ENCODE data around the gene KDM2A.
A peak's percentile ranks its signal among the peaks of the same experiment; 100 is the strongest.
"Not testable (repeated sequence)": the region's sequence is repeated elsewhere in the genome, so short reads cannot be mapped to it uniquely, and the experiment has no call there.

KDM2A gene

DNA sequence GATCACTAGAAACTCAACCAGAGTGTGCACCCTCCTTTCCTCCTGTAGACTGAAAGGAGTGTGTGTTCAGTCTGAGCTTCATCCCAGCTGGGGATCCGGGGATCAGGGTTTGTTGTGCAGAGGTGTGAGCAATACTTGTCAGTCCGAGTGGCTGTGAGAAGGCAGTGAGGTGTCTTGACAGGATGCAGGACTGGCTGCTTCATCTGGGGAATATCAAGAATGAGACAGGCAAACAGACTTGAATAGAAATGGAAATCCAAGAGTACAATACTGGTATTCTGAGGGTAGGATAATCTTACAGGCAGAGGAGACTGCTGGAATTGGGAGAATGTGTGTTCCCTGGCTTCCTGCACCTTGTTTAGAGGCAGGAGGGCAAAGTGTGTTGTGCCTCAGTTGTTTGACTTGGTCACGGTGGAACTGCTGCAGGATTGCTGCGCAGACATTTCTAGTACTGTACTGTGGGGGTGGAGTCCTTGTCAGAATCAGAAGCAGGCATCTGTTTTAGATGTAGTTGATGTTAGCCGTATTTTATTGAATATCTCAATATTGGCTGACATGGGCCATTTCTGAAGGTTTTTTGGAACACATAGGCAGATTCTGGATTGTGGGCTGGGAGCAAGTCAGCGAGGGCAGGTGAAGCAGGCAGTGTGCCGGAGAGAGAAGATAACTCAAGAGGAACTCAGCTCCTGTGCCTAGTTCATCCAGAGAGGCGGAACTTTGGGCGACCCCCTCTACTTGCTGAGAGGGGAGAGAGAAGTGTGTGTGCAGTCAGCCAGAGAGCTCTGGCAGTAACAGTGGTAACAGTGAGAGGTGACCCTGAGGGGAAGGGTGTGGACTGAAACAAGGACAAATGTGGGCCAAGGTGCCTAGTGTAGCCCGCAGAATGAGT lies 120.1 kb downstream of the KDM2A start:
- DNase-seq (ENCODE audit: low spot score) = no peak

DNA sequence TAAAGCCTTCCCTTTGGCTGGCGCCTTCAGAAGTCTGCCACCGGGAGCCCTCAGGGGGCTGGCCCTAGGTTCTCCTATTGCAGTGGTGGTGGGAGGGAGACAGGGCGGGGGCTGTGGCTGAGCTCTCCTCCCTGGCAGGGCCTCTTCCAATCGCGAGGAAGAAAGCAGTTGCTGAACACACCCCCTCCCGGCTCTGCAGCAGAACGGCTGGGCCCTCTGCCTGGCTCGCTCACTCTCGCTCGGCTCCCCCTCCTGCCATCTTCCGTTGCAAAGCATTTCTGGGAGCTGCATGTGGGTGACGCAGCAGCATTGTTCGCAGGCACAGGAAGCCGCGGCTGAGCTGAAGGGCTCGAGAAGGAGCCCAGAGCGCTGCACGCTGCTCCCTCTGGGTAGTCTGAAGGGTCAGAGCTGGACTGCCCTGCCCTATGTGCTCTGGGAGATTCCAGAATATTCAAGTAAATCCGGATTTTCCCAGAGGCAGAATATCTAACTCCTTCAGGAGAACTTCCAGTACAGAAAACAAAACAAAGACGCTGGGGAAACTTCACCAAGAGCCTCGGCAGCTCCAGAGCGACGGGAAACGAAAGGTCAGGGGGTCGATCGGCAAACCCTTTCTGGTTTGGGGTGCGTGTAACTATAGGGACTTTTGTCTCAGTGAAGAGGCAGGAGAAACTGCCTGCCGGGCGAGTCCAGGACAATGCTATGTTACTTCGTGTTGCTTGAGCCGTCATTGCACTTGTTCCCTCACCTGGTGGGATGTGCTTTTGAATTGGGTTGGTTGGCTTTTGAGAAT lies 120.9 kb downstream of the KDM2A start:
- peak; percentile 99 for DNase-seq (ENCODE audit: low spot score)

DNA sequence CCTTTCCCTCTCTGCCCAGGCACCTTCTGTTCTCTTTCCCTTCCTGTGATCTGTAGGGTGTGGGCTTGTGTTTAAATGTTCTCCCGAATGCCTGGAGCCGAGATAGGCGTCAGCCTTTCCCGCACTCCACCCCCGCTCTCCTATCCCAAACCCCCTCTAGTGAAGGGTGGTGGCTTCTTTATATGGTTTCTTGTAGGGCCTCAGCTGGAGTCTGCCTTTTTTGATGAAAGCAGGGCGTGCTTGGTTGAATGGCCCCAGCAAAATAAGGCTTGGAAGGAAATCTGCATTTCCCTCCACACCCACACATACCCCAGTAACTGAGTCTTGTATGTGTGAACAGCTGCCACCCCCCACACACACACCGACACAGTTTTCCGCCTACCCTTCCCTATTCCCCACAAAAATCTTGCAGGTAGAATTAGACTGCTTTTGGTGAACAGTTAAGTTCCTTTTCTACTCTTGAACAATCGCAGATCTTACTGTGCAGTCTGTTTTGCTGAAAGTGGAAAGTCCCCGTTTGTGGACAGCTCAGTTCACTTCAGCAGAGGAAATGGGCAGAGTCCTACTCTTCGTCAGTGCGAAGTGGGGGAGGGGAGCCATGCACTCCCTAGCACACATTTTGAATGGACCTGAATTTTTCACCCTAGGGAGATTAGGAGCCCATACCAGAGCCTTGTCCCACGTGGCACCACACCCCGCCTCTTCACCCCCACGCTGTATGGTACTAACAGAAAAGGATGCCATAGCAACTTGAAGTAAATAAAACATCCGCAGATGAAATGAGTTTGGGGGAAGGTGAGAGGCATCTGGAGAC lies 121.7 kb downstream of the KDM2A start:
- DNase-seq (ENCODE audit: low spot score) = peak; percentile 71

DNA sequence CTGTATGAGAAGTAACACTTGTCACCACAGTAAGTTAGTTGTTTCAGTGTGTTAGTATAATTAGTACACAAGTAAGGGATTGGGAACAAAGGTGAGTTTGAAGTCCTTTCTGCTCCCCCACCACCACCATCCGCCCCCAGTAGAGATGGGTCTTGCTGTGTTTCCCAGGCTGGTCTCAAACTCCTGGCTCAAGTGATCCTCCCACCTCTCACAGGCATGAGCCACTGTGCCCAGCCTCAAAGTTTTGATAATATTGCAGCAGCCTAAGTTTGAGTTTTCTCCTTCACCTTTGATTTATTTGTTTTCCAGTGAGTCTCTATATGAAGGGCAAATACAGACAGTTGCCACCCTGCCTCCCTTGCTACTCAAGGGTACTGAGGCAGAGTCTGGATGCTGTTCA lies 123.5 kb downstream of the KDM2A start:
- no peak for DNase-seq (ENCODE audit: low spot score)

DNA sequence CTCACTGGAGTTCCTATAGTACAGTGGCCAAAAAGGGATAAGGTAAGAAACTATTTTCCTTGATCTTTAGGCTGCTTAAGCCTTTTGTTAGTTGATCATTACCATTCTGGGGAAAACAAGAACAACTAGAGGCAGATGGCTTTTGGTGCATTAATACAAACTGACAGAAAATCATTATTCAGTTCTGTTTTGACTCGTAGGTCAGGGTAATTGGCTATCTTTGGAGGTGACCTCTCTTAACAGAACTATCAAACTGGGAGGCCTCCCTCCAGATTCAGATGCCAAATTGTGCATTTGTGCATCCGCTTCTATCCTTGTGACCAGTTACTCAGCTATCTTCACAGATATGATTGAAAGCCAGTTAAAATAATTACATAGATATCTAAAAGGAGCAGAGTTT lies 124.0 kb downstream of the KDM2A start:
- no peak for DNase-seq (ENCODE audit: low spot score)

DNA sequence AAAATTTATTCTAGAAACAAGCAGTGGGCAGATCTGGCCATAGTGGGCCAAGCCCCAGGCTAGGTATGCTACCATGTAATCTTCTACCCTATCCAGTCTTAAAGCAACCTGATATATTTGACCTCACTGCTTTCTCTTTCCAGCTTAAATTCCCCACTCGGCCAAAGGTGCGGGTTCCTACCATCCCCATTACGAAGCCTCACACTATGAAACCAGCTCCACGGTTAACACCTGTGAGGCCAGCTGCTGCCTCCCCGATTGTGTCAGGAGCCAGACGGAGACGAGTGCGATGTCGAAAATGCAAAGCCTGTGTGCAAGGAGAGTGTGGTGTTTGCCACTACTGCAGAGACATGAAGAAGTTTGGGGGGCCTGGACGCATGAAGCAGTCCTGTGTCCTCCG lies 126.0 kb downstream of the KDM2A start:
- no peak for DNase-seq (ENCODE audit: low spot score)

DNA sequence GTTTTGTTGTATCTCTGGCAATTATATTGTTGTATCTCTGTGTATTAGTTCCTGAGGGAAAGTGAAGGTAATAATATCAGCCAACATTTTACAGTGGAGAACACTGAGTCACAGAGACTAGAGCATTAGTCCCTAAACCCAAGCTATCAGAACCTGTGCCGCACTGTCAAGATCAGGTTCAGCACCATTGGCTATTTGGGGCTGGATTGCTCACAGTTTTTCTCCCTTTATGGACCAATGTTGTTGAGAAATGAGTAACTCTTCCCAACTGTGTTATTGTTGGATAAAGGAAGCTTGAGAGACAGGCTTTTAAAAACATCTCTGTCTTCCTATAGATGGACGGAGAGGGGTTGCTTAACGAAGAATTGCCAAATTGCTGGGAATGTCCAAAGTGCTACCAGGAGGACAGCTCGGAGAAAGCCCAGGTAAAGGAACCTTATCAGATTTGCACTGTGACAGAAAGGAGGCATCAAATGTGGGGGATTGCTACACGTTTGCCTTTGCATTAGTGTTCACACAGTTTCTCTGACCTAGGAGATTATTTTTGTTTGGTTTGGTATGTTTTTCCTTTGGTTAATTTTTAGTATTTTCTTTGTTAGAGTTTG lies 129.0 kb downstream of the KDM2A start:
- no peak for DNase-seq (ENCODE audit: low spot score)

DNA sequence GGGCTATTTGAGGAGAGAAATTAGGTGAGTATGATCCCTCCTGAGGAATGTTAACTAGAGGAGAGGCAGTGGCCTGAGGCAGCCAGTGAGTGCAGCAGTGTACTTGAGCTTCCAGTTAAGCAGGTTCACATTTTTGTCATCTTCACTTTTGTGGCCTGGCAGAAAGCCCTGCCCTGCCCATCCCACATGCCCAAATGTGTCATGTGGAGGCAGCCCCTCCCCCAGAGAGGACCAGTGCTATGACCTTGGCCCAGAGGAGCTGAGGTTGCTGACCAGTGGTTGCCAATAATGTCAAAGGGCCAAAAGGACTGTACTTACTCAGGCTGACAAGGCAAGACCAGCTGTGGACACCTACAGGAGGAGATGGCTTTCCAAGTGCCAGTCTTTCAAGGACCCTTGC lies 129.6 kb downstream of the KDM2A start:
- no peak for DNase-seq (ENCODE audit: low spot score)

DNA sequence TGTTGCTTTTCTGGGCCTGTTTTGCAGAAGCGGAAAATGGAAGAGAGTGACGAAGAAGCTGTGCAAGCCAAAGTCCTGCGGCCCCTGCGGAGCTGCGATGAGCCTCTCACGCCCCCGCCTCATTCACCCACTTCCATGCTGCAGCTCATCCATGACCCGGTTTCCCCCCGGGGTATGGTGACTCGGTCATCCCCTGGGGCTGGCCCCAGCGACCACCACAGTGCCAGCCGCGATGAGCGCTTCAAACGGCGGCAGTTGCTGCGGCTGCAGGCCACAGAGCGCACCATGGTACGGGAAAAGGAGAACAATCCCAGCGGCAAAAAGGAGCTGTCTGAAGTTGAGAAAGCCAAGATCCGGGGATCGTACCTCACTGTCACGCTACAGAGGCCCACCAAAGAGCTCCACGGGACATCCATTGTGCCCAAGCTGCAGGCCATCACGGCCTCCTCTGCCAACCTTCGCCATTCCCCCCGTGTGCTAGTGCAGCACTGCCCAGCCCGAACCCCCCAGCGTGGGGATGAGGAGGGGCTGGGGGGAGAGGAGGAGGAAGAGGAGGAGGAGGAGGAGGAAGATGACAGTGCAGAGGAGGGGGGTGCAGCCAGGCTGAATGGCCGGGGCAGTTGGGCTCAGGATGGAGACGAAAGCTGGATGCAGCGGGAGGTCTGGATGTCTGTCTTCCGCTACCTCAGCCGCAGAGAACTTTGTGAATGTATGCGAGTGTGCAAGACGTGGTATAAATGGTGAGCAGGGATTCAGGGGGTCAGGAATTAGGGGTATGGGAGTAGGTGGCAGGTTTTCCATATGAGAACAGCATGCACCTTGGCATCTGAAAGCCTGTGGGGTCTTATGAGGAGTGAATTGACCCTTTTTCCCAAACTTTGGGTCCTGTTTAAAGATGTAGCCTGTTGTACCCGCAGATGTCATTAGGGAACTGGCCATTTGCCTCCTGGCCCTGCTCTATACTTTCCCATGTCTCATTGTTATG lies 131.3 kb downstream of the KDM2A start:
- DNase-seq (ENCODE audit: low spot score) = no peak

DNA sequence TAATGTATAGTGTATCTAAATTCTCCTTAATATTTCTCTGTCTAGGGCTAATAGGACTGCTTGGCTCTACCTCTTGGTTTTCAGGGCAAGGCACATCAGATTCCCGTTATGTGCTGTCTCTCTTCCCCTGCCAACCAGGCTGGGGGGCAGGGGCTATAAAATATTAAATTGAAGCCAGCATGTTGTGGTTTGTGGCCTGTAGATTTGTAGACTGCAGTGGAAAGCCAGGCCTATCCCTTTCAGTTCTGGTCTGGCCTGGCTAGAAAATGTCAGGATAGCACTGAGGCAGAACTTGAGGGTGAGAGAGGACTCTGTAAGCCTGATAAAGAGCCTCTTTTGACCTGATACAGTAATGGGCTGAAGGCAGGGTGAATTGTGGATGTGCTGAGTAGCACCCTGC lies 132.8 kb downstream of the KDM2A start:
- no peak for DNase-seq (ENCODE audit: low spot score)

DNA sequence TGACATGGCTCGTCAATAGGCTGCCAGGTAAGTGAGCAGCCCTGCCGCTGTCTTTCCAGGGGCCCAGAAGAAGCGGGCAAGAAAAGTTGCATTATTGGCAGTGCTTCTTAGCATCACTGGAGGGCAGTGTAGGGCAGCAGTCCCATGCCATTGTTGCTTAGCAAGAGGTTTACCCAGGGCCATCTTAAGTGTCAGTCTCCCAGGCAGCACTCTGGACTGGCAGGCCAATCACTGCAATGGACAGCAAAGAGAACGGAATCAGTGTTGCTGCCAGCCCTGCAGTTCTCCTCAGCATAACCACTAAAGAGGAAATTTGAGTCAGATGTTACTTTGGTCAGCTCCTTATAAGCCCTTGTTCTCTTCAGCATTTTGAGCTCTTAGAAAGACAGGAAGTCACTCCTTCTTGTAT lies 133.8 kb downstream of the KDM2A start:
- peak; percentile 40 for DNase-seq (ENCODE audit: low spot score)

DNA sequence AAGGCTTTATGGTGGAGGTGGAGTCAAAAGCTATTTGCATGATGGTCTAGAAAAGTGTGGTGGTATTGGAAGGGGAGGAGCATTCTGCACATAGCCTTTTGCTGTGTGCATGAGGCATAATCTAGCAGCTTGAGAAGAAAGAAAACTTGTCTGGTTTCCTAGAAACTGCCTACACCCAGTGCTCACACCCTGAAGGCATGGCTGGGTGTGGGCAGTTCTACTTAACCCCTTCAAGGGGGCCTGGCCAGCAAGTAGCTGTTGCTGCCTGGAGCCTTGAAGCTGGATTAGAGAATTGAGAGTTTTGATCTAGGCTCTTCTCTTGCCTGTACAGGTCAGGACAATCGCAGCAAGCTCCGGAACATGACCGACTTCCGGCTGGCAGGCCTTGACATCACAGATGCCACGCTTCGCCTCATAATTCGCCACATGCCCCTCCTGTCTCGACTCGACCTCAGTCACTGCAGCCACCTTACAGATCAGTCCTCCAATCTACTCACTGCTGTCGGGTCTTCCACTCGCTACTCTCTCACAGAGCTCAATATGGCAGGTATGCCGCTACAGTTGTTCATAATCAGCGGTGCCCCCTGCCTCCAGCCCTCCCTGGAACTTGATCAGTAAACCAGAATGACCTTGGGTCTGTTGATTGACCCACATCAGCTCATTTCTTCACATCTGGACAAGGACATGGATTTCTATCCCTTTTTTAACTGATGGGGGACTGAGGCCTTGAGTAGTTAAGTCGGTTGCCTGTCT lies 135.0 kb downstream of the KDM2A start:
- DNase-seq (ENCODE audit: low spot score) = no peak

DNA sequence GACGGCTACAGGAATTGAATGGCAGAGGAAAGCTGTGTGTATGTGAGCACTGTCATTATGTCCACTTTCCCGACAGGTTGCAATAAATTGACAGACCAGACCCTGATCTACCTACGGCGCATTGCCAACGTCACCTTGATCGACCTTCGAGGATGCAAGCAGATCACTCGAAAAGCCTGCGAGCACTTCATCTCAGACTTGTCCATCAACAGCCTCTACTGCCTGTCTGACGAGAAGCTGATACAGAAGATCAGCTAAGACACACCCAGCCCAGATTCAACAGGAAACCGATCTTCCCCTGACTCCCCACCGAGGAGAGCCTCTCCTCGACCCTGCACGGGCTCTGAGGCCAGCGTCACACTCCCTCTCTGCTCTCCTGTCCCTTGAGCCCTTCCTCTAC lies 135.7 kb downstream of the KDM2A start:
- no peak for DNase-seq (ENCODE audit: low spot score)

DNA sequence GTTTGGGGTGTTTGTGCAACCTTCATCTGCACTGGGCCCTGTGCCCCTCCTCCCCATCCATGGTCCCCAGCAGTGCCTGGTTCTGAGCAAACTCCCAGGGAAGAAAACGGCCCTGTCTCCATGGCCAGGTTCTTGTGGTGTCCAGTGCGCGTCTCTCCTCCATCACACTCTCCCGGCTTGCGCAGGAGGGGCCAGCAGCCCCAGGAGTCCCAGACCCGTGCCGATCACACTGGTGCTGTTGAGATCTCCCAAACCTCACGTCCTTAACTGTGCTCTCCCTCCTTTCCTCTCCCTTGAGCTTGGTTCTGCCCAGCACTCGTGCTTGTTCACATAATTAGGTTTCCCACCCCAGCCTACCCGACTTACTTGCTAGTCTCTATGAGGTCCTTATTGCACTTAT lies 136.3 kb downstream of the KDM2A start:
- no peak for DNase-seq (ENCODE audit: low spot score)

DNA sequence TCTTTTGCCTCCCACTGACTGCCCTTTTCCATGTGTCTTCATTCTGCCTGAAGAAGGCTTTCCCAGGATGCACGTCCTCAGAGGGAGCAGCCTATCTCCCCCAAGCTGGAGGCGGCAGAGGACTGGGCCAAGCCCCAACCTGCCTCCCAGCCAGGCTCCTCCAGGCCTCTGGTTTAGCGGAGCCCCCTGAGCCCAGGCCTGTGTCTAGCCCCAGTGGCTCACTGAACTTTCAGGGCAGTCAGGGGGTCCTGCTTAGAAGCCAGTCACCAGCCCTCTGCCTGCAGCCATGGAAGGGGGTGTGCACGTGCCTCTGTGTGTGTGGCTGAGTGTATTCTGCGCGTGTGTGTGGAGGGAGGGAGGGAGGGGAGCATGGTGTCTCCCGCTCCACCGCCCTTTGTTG lies 136.8 kb downstream of the KDM2A start:
- no peak for DNase-seq (ENCODE audit: low spot score)

DNA sequence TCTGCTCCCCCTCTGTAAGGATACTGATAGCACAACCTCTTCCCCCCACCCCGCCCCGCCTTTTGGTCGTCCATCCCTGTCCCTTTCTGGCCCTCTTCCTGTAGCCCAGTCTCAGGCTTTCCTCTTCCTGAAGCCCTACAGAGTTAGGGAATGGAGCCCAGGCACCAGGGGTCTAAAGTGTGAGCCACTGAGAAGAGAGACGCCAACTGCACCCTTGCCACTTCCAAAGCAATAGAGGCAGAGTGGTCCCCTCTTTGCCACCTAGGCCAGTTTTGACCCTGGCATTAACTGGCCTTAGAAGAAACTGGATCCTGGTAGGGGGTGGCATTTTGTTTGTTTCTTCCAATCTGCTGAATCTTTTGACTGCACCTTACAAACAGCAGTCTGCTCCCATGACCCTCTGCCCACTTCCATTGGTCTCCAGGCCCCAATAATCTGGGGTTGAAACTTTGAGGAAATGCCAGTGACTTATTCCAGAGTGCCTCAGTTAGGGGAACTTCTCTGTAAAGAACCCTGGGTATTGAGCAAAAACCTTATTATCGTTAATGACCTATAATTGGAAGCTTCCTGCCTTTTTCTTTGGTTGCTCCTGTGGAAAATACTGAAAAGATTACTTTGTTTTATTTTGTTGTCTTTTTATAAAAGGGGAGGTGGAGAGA lies 137.5 kb downstream of the KDM2A start:
- DNase-seq (ENCODE audit: low spot score) = no peak

DNA sequence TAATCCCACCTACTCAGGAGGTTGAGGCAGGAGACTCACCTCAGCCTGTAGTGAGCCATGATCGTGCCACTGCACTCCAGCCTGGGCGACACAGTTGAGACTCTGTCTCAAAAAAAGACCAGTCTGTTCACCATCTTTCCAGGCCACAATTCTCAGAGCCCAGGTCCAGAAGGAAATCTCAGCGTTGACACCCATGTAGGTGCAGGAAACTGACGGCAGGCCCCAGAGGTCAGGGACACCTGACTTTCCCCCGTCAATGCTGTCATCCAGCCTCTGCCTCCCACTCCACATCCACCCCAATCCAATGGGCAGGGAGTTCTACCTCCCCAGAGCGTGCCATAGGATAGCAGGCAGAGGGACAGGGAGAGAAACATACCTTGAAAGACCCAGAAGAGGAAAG lies 141.3 kb downstream of the KDM2A start:
- DNase-seq (ENCODE audit: low spot score) = no peak

DNA sequence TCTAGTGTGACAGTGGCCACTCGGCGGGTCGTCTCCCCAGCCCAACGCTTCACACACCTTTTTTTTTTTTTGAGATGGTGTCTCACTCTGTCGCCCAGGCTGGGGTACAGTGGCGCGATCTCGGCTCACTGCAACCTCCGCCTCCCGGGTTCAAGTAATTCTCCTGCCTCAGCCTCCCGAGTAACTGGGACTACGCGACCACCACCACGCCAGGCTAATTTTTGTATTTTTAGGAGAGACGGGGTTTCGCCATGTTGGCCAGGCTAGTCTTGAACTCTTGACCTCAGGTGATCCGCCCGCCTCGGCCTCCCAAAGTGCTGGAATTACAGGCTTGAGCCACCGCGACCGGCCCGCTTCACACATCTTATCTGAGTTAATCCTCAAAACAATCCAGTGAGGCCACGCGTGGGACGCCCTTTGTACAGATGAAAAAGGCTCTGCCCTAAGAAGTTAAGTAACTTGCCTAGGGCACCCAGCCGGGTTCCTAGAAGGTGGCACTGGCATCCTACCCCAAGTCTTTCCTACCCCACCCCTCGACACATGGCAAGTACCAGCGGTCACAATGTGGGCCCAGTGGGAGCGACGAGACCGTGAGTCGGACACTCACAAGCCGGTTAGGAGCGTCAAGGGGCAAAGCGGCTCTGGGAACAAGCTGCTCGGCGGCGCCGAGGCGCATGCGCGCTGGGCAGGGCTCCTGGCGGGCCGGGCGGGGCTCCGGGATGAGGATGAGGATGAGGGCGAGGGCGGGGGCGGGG lies 142.0 kb downstream of the KDM2A start:
- DNase-seq (ENCODE audit: low spot score) = not testable (repeated sequence)

DNA sequence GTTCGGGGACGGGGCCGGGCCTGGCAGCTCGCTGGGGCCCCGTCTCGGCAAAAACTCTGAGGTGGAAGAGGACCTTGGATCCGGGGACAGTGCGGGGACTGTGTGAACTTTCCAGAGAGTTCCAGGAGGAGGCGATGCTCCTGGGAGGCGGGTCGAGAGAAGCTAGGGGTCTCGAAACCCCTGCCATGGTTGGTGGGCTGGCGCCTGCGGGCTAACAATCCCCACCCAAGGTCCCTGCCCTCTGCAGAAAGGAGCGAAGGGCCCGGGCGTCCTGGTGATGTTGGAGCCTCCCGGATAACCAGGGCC lies 142.5 kb downstream of the KDM2A start:
- no peak for DNase-seq (ENCODE audit: low spot score)
